Measurements from ENCODE around the gene PTPRO.

- TF ChIP-seq POLR2A (IDR thresholded peaks at IDR 0.05; ENCODE audit: low read length) (no peak), GATA1 (IDR thresholded peaks at IDR 0.05; ENCODE audit: low read depth, low read length) (no peak)
Observed at GRCh38 chr12:15535352-15535781, 213.1 kb downstream of the PTPRO start.
